GM19193 (cell line): ENCODE data around the gene STK40.
A peak's percentile ranks its signal among the peaks of the same experiment; 100 is the strongest.

ENCODE experiments used
- POLR2A ChIP-seq: IDR thresholded peaks from 4 replicates; pipeline ENCODE4 v1.6.1; 2011; ENCODE audit not compliant: insufficient read depth, insufficient read length; ENCODE audit errors: extremely low read depth

The STK40 gene

GRCh38 chr1:36402504-36402890 is 16.8 kb upstream of the STK40 start:
- no peak for TF ChIP-seq POLR2A

DNA sequence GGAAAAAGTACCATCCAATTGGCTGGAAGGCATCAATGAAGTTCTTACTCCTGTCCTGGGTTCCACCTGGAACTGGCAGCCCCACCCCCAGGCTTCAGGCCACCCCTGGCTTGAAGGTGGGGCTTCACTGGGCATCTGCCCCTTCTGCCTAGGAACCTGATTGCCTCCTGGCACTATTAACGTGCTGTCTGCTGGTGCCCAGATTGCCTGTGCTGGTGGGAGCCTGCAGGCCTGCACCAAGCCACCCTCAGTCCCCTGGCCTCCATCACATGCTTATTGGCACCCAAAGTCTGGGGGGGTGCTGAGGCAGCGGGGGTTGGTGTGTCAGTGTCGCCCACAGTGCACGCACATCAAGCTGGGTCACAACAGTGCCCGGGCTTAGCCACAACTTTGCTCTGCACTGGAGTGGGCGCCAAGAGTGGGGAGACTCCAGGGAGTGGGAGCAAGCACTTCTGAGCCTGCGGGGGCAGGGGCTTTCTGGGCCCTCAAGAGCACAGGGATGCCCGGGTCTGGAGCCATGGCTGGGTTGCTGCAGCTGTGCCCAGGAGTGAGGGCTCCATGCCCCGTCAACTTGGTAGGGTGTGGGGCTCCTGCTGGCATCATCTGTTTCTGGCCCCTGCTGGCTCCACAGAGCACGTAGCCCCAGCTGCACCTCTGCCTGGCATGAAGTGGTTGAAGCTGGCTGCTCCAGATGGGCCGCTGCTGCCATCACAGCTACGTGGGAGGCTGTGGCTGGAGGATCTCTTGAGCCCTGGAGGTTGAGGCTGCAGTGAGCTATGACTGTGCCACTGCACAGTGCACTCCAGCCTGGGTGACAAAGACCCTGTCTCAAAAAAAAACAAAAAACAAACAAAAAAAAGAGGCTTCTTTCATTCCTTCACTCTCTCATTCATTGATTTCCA is 16.1 kb upstream of the STK40 start:
- no peak for TF ChIP-seq POLR2A

- peak; percentile 84 for TF ChIP-seq POLR2A
Measured at GRCh38 chr1:36400825-36401601, 15.3 kb upstream of the STK40 start.

- no peak for TF ChIP-seq POLR2A
Measured at GRCh38 chr1:36400514-36400824, 14.7 kb upstream of the STK40 start.

GRCh38 chr1:36398370-36398977 is 12.8 kb upstream of the STK40 start:
- no peak for TF ChIP-seq POLR2A

DNA sequence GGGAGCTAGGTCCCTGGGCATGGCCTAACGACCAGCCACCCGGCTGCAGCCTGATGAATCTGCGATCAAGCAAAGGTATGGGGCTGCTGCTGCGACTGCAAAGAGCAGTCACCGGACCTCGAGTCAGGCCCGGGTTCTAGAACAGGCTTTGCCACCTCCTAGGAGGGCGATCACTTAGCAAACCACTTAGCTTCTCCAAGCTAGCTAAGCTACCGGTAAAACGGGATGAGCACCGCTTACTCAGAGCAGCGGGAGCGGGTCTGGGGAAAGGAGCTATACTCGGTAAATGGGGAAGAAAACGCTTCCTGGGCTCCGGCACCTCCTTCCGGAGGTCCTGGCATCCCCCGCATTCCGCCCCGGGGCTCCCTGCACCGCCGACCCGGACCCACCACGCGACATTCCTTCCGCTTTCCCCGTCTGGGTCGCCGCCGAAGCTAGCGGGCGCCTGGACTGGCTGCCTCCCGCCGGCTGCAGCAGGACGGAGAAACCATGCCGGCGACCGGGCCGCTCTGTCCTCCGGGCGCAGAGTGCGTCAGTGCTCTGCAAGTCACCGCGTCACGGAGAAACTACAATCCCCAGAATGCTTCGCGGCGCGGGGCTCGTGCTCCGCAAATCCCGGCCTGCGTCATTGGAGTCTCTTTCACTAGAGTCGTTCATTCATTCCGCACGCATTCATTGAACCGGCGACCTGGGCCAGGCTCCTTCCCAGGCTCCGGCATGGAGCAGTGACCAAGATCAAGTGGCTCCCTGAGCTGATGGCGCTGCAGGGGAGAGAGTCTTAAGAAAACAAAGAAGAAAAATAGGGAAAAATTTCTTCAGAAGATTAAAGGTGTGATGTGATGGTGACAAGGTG is 11.9 kb upstream of the STK40 start, which contains the start of gene LSM10:
LSM10 (minus strand) TSS at position 531 of the 853 bp plus-strand sequence. CDS start 3,779 bp downstream, outside the sequence.
- peak; percentile 80 for TF ChIP-seq POLR2A

- no peak for TF ChIP-seq POLR2A
Measured at GRCh38 chr1:36397083-36397377, 11.3 kb upstream of the STK40 start.

GRCh38 chr1:36396359-36396758 is 10.6 kb upstream of the STK40 start:
- TF ChIP-seq POLR2A = no peak

DNA sequence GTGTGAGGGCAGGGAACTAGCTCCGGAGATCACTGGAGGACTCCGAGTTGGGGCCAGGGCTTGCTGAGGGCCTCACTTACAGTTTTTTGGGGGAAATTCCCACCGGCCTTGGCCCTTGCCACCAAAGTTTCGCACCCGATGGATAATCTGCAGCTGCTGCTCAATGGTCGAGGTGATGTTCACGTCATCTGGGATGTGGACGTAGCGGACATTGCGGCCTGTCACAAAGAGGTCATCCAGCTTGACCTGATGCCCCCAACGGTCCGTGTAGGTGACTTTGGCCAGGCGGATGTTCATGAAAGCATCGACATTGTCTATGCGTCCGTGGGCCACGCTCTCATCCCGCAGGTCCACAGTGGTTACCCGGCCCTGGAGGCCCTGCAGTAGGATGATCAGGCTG is 8.0 kb upstream of the STK40 start:
- no peak for TF ChIP-seq POLR2A

- no peak for TF ChIP-seq POLR2A
Measured at GRCh38 chr1:36392836-36393235, 7.1 kb upstream of the STK40 start.

GRCh38 chr1:36391271-36391670 is 5.5 kb upstream of the STK40 start:
- no peak for TF ChIP-seq POLR2A

DNA sequence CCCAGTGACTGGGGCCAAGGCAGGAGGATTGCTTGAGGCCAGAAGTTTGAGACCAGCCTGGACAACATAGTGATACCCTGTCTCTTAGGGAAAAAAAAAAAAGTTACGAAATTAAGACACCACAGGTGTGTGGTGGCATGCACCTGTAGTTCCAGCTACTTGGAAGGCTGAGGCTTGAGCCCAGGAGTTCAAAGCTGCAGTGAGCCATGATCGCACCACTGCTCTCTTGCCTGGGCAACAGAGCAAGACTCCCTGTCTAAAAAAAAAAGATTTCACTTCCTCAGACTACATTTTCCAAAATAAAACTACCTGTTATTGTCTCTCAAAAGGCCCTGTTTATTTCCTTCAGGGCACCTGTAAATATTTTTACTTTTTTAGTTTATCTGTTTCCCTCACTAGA is 4.7 kb upstream of the STK40 start:
- no peak for TF ChIP-seq POLR2A

DNA sequence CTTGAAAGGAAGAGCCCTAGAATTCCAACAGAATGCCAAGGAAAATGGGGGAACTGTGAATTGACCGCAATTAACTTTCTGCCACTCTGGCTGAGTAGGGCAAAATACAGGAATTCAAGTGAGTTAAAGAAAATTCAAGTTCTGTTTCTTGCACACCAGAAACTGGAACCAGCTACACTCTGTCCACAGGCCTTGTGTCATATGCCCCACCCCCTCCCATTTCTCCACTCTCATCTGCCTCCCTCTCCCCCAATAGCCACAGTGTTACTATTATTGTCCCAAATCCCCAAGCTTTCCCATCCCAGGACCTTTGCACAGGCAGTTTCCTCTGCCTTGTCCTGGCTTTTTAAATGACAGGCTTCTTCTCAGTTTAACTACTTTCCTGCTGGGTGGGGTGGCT is 4.3 kb upstream of the STK40 start:
- no peak for TF ChIP-seq POLR2A

DNA sequence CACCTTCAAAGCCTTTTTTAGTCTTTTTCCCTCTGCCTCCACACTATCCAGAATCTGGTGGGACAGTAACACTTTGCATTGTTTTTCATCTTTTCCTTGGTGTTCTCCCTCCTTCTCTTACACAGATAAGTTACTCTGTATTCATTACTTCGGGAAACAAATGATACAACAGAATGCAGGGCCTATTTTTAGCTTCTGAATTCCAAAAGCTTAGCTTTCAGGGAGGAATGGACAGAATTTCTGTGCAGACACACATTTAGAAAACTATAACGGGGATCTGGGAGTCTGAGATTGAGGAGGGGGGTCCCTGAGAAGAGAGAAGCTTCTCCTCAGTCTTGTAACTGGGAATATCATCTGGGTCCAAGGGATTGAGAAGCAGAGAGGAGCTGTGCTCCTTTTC is 3.5 kb upstream of the STK40 start:
- no peak for TF ChIP-seq POLR2A
